Measurements from ENCODE around the gene CD40LG.

CD40LG gene

GRCh38 chrX:136647677-136648360 is at the start of gene CD40LG:
Gene CD40LG (plus strand): TSS chrX:136648158. CDS start chrX:136648249, 91 bp downstream.
- DNase-seq (ENCODE audit: low spot score), result no peak

DNA sequence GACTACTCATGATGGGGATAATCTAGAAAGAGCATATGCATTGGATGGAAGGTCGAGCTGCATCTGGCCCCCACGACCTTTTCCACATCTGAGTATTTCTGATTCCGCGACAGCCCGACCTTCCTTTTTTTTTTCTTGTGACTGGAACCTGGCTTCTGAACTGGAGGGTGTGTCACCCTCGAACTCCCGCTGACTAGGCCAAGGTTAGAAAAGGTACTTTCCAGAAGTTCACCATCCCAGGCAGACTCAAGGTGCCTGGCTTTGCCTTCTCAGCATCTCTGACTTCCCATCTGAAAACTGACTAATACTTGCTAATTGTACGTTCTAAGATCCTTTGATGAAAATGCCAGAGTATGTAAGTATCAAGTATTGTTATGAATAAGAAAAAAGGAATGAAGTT is 49.3 kb upstream of the CD40LG start:
- DNase-seq (ENCODE audit: low spot score), result no peak

DNA sequence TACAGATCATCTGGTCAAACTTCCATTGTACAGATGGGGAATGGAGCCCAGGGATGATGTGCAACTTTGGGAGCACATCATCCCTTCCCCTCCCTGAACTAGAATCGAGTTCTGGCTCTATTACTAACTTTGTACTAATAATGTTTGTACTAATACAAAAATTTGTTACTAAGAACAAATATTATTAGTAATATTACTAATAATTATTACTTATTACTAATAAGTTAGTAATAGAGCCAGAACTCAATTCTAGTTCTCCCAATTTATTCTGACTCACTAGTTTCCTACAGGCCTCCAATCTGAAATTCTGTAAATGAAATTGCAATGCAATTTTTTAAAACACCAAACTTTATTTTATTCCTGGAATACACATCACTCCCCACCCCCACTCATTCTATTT is 47.9 kb upstream of the CD40LG start:
- DNase-seq (ENCODE audit: low spot score), result no peak

GRCh38 chrX:136607236-136607635 is 40.7 kb upstream of the CD40LG start:
- no peak for DNase-seq (ENCODE audit: low spot score)

GRCh38 chrX:136608295-136608933 is 39.5 kb upstream of the CD40LG start:
- no peak for DNase-seq (ENCODE audit: low spot score)

DNA sequence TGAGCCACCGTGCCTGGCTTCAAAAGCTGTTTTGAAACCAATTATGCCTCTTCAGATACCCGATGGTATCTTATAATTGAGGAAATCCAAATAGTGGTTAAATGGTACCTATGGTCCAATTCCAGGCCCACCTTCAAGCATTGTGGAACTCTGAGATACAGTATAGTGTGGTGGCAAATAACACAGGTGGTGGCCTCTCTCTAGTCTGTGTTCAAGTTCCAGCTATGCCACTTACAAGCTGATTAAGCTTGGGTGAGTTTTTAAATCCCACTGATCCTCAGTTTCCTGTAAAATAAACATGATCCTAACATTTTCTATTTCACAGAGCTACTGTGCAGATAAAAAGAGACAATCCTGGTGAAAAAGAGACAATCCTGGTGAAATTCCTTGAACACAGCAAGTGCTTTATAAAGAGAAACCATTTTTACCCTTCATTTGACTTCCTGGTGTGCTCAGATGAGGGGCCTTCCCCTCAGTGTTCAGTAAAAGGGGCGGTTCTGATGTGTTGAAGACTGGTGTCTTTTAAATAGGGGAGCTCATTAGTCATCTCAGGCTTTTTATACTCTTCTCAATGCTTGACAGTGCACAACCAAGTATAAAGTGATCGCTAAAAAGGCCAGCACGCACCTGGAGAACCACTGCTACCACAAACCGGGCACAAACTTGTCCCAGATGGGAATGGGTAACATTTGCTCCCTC is 30.8 kb upstream of the CD40LG start:
- no peak for DNase-seq (ENCODE audit: low spot score)

DNA sequence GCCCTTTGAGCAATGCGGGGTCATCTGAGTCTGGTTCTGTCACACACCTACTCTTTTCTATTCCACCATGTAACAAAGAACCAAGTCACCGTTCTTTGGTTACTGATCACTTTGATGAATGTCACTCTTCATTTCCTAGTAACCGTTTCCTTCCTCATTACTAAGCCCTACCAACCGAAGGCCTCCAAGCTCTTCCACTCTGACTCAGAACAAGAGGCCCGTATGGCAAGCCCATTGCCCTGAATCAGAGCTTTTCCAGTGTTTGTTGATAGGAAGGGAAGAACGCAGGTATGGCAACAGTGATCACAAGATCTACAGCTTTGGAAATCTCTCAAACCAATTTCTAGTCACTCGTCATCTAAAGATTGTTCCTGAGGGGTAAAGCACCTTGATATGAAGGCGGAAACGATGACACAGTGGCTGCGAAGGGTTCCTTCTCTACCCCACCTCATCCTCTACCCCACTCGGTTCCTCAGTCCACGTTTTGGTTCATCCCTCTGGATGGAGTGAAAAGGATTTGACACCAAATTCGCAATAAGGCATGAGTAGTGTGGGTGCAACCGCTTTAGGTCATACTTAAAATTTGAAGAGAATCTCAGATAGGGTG is 28.0 kb upstream of the CD40LG start:
- no peak for DNase-seq (ENCODE audit: low spot score)

DNA sequence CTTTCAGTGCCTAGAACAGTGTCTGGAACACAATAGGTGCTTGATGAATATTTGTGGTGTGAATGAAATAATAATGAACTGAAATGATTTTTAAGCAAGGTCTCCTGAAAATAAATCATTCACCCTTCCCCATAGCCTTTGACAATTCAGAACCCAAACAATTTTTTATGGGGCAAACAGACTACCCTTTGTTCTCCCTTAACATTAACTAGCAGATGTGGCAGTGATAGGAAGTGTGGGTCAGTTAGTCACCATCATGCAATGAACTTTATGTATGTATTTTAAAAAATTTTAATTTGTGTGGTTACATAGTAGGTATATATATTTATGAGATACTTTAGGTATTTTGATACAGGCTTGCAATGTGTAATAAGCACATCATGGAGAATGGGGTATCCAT is 27.2 kb upstream of the CD40LG start:
- no peak for DNase-seq (ENCODE audit: low spot score)

DNA sequence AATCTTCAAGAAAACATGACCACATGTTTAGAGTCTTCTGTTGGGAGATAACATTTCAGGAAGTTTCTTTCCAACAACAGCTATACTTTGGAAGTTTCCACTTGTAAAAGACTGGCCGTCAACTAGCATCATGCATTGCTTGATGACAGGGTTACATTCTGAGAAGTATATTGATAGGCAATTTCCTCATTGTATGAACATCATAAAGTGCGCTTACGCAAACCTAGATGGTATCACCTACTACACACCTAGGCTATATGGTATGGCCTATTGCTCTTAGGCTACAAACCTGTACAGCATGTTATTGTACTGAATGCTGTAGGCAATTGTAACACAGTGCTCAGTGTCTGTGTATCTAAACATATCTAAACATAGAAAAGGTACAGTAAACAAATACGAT is 25.4 kb upstream of the CD40LG start:
- DNase-seq (ENCODE audit: low spot score), result no peak

DNA sequence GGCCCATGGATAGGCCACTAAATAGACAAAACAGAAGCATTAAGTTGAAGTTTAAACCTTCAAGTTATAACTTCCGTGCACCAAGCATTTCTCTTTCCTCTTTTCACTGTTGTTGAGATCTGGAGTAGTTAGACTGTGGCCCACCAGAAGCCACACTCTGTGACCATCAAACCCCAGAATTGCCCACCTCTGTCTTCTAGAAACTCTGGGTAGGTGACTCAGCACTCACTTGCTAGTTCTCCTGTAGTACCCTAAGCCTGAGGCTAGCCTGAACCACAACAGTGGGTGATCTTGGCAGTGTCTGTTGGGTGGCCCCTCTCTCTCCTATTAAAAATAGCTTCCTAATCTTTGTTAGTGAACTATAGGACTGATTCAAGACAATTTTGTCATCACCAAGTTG is 24.6 kb upstream of the CD40LG start:
- DNase-seq (ENCODE audit: low spot score), result no peak

GRCh38 chrX:136625246-136625645 is 22.7 kb upstream of the CD40LG start:
- DNase-seq (ENCODE audit: low spot score), result no peak

DNA sequence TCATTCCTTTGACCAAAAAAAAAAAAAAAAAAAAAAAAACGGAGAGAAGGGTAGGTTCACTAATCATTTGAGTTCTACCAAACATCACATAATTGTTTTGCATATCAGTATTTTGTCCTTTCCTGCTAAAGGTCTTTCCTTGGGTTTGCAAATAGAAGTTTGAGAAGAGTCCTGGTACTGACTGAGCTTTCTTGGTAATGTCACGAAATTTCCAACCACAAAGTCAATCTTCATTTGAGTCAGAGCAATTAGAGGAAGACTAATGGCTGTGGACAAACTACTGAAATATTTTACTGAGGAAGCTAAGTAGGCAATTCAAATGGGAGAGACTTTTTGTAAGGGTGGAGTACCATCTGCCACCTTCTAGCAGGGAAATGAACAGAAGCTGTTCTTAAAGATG is 21.7 kb upstream of the CD40LG start:
- DNase-seq (ENCODE audit: low spot score), result no peak

GRCh38 chrX:136626891-136627290 is 21.1 kb upstream of the CD40LG start:
- no peak for DNase-seq (ENCODE audit: low spot score)

GRCh38 chrX:136627409-136627808 is 20.5 kb upstream of the CD40LG start:
- DNase-seq (ENCODE audit: low spot score), result no peak

DNA sequence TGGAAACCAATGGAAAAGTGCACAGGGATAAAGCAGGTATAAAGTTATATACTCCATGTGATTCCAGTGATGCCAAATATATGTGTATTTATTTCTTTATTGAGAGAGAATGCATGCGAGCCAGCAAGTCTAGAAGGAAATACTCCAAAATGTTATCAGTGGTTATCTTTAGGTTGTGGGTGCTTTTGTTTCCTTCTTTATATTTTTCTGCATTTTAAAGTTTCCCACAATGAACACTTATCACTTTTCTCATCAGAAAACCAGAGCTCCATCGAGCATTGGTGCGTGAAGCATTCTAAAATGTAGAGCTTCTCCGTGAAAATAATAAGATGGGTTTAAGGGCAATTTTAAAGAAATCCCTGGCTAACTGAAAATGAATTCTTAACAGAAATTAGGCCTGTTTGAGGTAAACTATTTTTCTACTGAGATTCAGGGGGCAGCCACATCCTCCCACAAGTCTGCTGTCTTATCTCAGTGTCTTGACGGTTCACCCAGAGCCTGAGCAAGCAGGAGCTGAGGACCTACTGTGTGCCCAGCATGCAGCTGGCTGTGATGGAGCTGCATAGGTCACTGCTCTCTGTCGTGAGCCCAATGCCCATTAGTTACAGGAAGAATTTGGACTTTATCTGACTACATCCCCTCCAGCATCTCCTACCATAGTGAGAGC is 18.7 kb upstream of the CD40LG start:
- DNase-seq (ENCODE audit: low spot score), result no peak

DNA sequence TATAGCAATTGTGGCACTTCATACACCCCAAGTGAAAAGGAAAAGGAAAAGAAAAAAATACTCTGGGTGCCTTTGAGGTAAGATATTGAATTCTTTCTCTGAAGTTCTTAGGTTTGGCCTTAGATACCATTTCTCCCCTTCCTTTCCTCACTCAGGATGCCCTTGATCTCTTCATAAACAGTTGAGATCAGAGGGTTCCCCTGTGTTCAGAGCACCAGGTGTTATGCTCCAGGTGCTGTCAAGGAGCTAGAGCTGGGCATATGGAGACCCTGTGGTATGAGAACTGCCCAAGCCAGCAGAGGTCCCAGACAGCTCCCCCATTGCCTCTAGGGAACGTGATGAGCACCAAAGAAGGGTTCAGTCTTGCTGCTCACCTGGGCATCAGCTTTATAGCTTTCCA is 17.1 kb upstream of the CD40LG start:
- DNase-seq (ENCODE audit: low spot score), result no peak

DNA sequence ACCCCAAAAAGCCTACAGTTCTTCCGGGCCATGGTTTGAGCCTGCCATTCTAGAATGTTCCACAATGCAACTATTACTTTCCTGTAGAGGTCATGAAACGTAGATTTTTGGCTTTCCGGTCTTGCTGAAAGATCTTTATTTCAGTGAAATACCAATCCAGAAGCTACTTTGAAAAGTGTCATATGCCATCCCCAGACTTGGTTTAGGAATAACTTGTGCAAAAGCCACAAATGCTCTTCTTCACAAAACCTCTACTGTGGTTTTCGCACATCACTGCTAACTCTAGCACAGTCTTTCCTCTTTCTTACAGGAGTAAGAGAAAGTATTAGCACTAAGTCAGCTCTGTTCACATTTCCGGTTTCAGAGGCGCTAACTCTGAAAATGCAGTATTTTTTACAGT is 12.7 kb upstream of the CD40LG start:
- no peak for DNase-seq (ENCODE audit: low spot score)

DNA sequence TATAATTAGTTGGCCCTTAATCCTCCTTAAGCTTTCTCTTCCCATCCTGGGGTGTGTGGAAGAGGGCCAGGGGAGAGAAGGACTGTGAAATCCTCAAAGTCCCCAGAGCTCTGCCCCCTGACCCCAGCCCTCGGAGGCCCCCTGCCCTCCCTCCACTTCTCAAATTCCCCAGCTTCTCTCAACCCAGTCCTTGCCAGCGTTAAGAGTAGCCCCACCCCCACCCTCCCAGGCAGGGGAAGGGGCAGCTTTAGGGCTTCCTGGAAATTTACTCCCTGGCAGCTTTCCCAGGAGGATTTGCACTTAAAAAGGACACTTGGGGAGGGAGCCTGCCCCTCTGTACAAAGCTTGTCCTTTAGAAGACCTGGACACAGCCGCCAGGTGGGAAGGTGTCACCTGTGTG is 11.8 kb upstream of the CD40LG start:
- no peak for DNase-seq (ENCODE audit: low spot score)

GRCh38 chrX:136639506-136640176 is 8.3 kb upstream of the CD40LG start:
- no peak for DNase-seq (ENCODE audit: low spot score)

- no peak for DNase-seq (ENCODE audit: low spot score)
These were observed 4.7 kb upstream of the CD40LG start for GRCh38 chrX:136643243-136643642.

GRCh38 chrX:136646602-136647239 is 1.2 kb upstream of the CD40LG start:
- no peak for DNase-seq (ENCODE audit: low spot score)

Measured in hepatic stellate cell (primary cell).